ENCODE results near the gene GLA.

The GLA gene

GRCh38 chrX:101359966-101360365 lies 47.8 kb downstream of the GLA start:
- Histone ChIP-seq H3K79me1 (ENCODE audit: low read depth, low read length) (no peaks in the 10 kb centered on the region), H2BK5ac (ENCODE audit: low read length) (no peak overlapping the region), H3K4me3 (ENCODE audit: low read length in 2 of 2) (no peak overlapping the region), H2AK5ac (ENCODE audit: low read depth, low read length) (no peak overlapping the region), H3K27me3 (ENCODE audit: control insufficient read depth in 3 of 3, insufficient read depth in 3 of 3, low read depth in 1 of 3, low read length in 3 of 3) (no peaks in the 10 kb centered on the region), H3K23ac (ENCODE audit: low read depth, low read length, poor library complexity) (no peak overlapping the region), H3K4me1 (ENCODE audit: control insufficient read depth in 2 of 2, insufficient read depth in 1 of 2, low read depth in 1 of 2, low read length in 2 of 2) (no peaks in the 10 kb centered on the region), H3K27ac (replicated peaks; ENCODE audit: low read length) (no peak overlapping the region), H2BK120ac (ENCODE audit: low read depth, low read length) (no peak overlapping the region), H2BK15ac (ENCODE audit: low read length) (no peak overlapping the region), H3K36me3 (replicated peaks in 1 of 2; ENCODE audit: control insufficient read depth in 2 of 2, insufficient read depth in 2 of 2, low read length in 2 of 2) (no peaks in the 10 kb centered on the region), H2BK12ac (ENCODE audit: low read length) (no peak overlapping the region), H4K8ac (ENCODE audit: low read depth, low read length) (no peak overlapping the region), H3K14ac (ENCODE audit: low read length) (no peak overlapping the region), H2AFZ (ENCODE audit: low read length) (no peak overlapping the region), H4K91ac (ENCODE audit: low read depth, low read length, poor library complexity) (no peak overlapping the region), H3K9ac (ENCODE audit: low read depth, low read length, poor library complexity) (no peak overlapping the region), H3K9me3 (replicated peaks in 1 of 2; ENCODE audit: control insufficient read depth in 2 of 2, insufficient read depth in 1 of 2, low read depth in 1 of 2, low read length in 2 of 2) (no peaks in the 10 kb centered on the region), H3K18ac (ENCODE audit: low read length) (no peak overlapping the region), H3K4ac (ENCODE audit: low read length) (no peak overlapping the region), H3K4me2 (ENCODE audit: insufficient read depth, low read length, poor library complexity, severe bottlenecking) (no peak overlapping the region)
- WGBS, 2 donors (ENCODE audit: extremely low coverage in 2 of 2, insufficient read length in 2 of 2, insufficient replicate concordance in 1 of 2) = no CpG with 5 or more reads among the region's 1 CpG
- DNase-seq (ENCODE audit: low spot score) = no peak

- Histone ChIP-seq H2AFZ (ENCODE audit: low read length) (peak overlapping the region; percentile 73), H2BK120ac (ENCODE audit: low read depth, low read length) (no peak overlapping the region)
Observed at GRCh38 chrX:101357166-101357795, 50.4 kb downstream of the GLA start.

DNA sequence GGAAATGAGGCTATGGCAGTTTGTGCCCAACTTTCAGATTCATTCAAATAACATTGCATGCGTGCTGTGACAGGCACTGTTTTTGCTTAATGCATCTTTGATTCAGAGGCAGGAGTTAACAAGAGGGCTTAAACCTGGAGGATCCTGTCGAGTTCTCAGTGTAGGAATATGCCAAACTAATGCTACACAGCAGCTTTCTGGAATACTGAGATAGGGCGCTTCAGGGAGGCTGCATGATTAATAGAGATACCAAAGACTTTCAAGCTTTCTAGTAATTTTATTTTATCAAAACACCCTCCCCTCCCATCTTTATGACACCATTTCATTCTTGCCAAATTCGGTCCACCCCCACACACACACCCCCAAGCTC lies 58.5 kb downstream of the GLA start:
- peak overlapping the region; percentile 98 for H2AFZ ChIP-seq (ENCODE audit: low read length)
- no peak overlapping the region for H3K18ac ChIP-seq (ENCODE audit: low read length)
- no peak overlapping the region for H3K14ac ChIP-seq (ENCODE audit: low read length)
- no peak overlapping the region for H2BK12ac ChIP-seq (ENCODE audit: low read length)
- H3K27me3 ChIP-seq (ENCODE audit: control insufficient read depth in 3 of 3, insufficient read depth in 3 of 3, low read depth in 1 of 3, low read length in 3 of 3) = peaks cover 0 to 3% (median 0%) of the 10 kb centered on the region in 3 experiments
- no peak for DNase-seq (ENCODE audit: low spot score)
- H3K4ac ChIP-seq (ENCODE audit: low read length) = no peak overlapping the region
- H2AK5ac ChIP-seq (ENCODE audit: low read depth, low read length) = no peak overlapping the region
- H4K8ac ChIP-seq (ENCODE audit: low read depth, low read length) = no peak overlapping the region
- no peak overlapping the region for H2BK5ac ChIP-seq (ENCODE audit: low read length)
- peak overlapping the region; percentile 12 for H3K27ac ChIP-seq (replicated peaks; ENCODE audit: low read length)
- H3K79me1 ChIP-seq (ENCODE audit: low read depth, low read length) = no peaks in the 10 kb centered on the region
- H3K9me3 ChIP-seq (replicated peaks in 1 of 2; ENCODE audit: control insufficient read depth in 2 of 2, insufficient read depth in 1 of 2, low read depth in 1 of 2, low read length in 2 of 2) = no peaks in the 10 kb centered on the region
- peak overlapping the region in 1 of 2 donors; percentile 90 for H3K4me3 ChIP-seq (ENCODE audit: low read length in 2 of 2)
- H3K4me1 ChIP-seq (ENCODE audit: control insufficient read depth in 2 of 2, insufficient read depth in 1 of 2, low read depth in 1 of 2, low read length in 2 of 2) = peaks cover 1 to 3% of the 10 kb centered on the region in 2 donors
- H3K36me3 ChIP-seq (replicated peaks in 1 of 2; ENCODE audit: control insufficient read depth in 2 of 2, insufficient read depth in 2 of 2, low read length in 2 of 2) = peaks cover 0 to 19% of the 10 kb centered on the region in 2 donors
- H3K9ac ChIP-seq (ENCODE audit: low read depth, low read length, poor library complexity) = no peak overlapping the region
- H3K4me2 ChIP-seq (ENCODE audit: insufficient read depth, low read length, poor library complexity, severe bottlenecking) = peak overlapping the region; percentile 21
- H4K91ac ChIP-seq (ENCODE audit: low read depth, low read length, poor library complexity) = no peak overlapping the region
- no peak overlapping the region for H2BK15ac ChIP-seq (ENCODE audit: low read length)
- H2BK120ac ChIP-seq (ENCODE audit: low read depth, low read length) = no peak overlapping the region
- no CpG with 5 or more reads among the region's 4 CpGs for WGBS, 2 donors (ENCODE audit: extremely low coverage in 2 of 2, insufficient read length in 2 of 2, insufficient replicate concordance in 1 of 2)
- H3K23ac ChIP-seq (ENCODE audit: low read depth, low read length, poor library complexity) = no peak overlapping the region

More at GRCh38 chrX:101357166-101357795, 50.4 kb downstream of the GLA start:
- Histone ChIP-seq H2BK12ac (ENCODE audit: low read length) (no peak overlapping the region), H2BK15ac (ENCODE audit: low read length) (no peak overlapping the region), H3K27ac (replicated peaks; ENCODE audit: low read length) (no peak overlapping the region), H2BK5ac (ENCODE audit: low read length) (no peak overlapping the region), H3K27me3 (ENCODE audit: control insufficient read depth in 3 of 3, insufficient read depth in 3 of 3, low read depth in 1 of 3, low read length in 3 of 3) (peaks cover 0 to 6% (median 0%) of the 10 kb centered on the region in 3 experiments), H3K9me3 (replicated peaks in 1 of 2; ENCODE audit: control insufficient read depth in 2 of 2, insufficient read depth in 1 of 2, low read depth in 1 of 2, low read length in 2 of 2) (no peaks in the 10 kb centered on the region), H3K9ac (ENCODE audit: low read depth, low read length, poor library complexity) (no peak overlapping the region), H3K23ac (ENCODE audit: low read depth, low read length, poor library complexity) (no peak overlapping the region), H3K36me3 (replicated peaks in 1 of 2; ENCODE audit: control insufficient read depth in 2 of 2, insufficient read depth in 2 of 2, low read length in 2 of 2) (no peaks in the 10 kb centered on the region), H4K8ac (ENCODE audit: low read depth, low read length) (no peak overlapping the region), H3K18ac (ENCODE audit: low read length) (no peak overlapping the region), H3K79me1 (ENCODE audit: low read depth, low read length) (no peaks in the 10 kb centered on the region), H3K4me2 (ENCODE audit: insufficient read depth, low read length, poor library complexity, severe bottlenecking) (no peak overlapping the region), H2AK5ac (ENCODE audit: low read depth, low read length) (no peak overlapping the region), H3K4me3 (ENCODE audit: low read length in 2 of 2) (no peak overlapping the region), H4K91ac (ENCODE audit: low read depth, low read length, poor library complexity) (no peak overlapping the region), H3K4me1 (ENCODE audit: control insufficient read depth in 2 of 2, insufficient read depth in 1 of 2, low read depth in 1 of 2, low read length in 2 of 2) (no peaks in the 10 kb centered on the region), H3K14ac (ENCODE audit: low read length) (no peak overlapping the region), H3K4ac (ENCODE audit: low read length) (no peak overlapping the region)
- DNase-seq (ENCODE audit: low spot score) = no peak
- WGBS, 2 donors (ENCODE audit: extremely low coverage in 2 of 2, insufficient read length in 2 of 2, insufficient replicate concordance in 1 of 2) = no CpG with 5 or more reads among the region's 5 CpGs

DNA sequence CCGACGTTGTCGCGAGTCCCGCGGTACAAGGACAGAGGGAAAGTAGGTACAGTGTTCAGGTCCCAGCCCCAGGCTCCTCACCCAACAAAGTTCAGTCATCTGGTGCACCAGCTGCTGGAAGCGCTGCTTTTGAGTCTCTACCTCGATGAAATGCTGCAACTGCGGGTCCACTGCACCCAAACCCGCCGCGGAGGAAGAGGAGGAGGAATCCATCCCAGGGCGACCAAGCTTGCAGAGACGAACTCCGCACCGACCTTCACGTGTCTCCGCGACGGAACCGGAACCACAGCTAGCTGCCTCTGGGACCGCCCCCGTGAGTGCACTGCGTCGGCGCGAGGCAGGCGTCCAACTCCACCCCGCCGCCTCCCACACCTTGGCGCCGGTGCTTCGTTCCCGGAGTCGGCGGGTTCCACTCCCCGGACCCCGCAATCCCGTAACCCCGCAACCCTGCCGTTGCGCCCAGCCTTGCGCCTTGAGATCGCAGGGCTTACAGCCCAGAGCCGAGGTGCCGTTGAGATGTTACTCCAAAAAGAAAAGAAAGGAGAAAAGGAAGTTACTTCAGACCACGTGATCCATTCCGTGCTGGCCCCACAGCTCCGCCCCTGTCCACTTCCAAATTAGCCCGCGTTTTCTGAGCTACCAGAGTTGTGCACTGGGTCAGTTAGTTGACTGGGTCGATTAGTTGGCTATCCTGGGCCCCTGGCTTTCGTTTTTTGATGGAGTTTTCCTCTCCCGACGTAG lies 59.1 kb downstream of the GLA start, which contains the start of gene TIMM8A:
Gene TIMM8A, minus strand, starts transcription at position 291 of the 741 bp plus-strand sequence. Its CDS starts 78 bp downstream, at position 213.
- Histone ChIP-seq H3K23ac (ENCODE audit: low read depth, low read length, poor library complexity) (peak within 1 kb of the TSS; percentile 44), H2BK5ac (ENCODE audit: low read length) (no peak within 1 kb of the TSS), H4K91ac (ENCODE audit: low read depth, low read length, poor library complexity) (no peak within 1 kb of the TSS), H2BK12ac (ENCODE audit: low read length) (no peak within 1 kb of the TSS), H3K4me2 (ENCODE audit: insufficient read depth, low read length, poor library complexity, severe bottlenecking) (peak within 1 kb of the TSS; percentile 64), H3K36me3 (replicated peaks in 1 of 2; ENCODE audit: control insufficient read depth in 2 of 2, insufficient read depth in 2 of 2, low read length in 2 of 2) (peaks cover 0 to 19% of the 10 kb centered on the region in 2 donors), H2BK15ac (ENCODE audit: low read length) (no peak within 1 kb of the TSS), H3K18ac (ENCODE audit: low read length) (peak within 1 kb of the TSS; percentile 88), H3K9me3 (replicated peaks in 1 of 2; ENCODE audit: control insufficient read depth in 2 of 2, insufficient read depth in 1 of 2, low read depth in 1 of 2, low read length in 2 of 2) (no peaks in the 10 kb centered on the region), H3K9ac (ENCODE audit: low read depth, low read length, poor library complexity) (peak within 1 kb of the TSS; percentile 83), H2AK5ac (ENCODE audit: low read depth, low read length) (no peak within 1 kb of the TSS), H3K14ac (ENCODE audit: low read length) (no peak within 1 kb of the TSS), H2BK120ac (ENCODE audit: low read depth, low read length) (no peak within 1 kb of the TSS), H4K8ac (ENCODE audit: low read depth, low read length) (no peak within 1 kb of the TSS), H3K27ac (replicated peaks; ENCODE audit: low read length) (peak within 1 kb of the TSS; percentile 67), H3K27me3 (ENCODE audit: control insufficient read depth in 3 of 3, insufficient read depth in 3 of 3, low read depth in 1 of 3, low read length in 3 of 3) (no peaks in the 10 kb centered on the region), H3K4ac (ENCODE audit: low read length) (no peak within 1 kb of the TSS), H3K4me3 (ENCODE audit: low read length in 2 of 2) (peak within 1 kb of the TSS; percentile 90 to 96), H3K4me1 (ENCODE audit: control insufficient read depth in 2 of 2, insufficient read depth in 1 of 2, low read depth in 1 of 2, low read length in 2 of 2) (peaks cover 1 to 3% of the 10 kb centered on the region in 2 donors), H3K79me1 (ENCODE audit: low read depth, low read length) (no peaks in the 10 kb centered on the region), H2AFZ (ENCODE audit: low read length) (peak within 1 kb of the TSS; percentile 98)
- peak; percentile 32 for DNase-seq (ENCODE audit: low spot score)
- no CpG with 5 or more reads among the region's 55 CpGs for WGBS, 2 donors (ENCODE audit: extremely low coverage in 2 of 2, insufficient read length in 2 of 2, insufficient replicate concordance in 1 of 2)
